ENCODE data around the gene ING1.
"Not testable (repeated sequence)": the region's sequence is repeated elsewhere in the genome, so short reads cannot be mapped to it uniquely, and the experiment has no call there.

The ING1 gene

GRCh38 chr13:110716247-110716515 is 2.7 kb downstream of the ING1 start:
- ATAC-seq (no peak), DNase-seq (no peak)
- H3K36me3 Mint-ChIP-seq (ENCODE audit: low read depth): peaks cover 22% of the 10 kb centered on the region
- H3K9me3 Mint-ChIP-seq: no peaks in the 10 kb centered on the region
- H3K27me3 Mint-ChIP-seq: peaks cover 3% of the 10 kb centered on the region
- H3K27ac Mint-ChIP-seq: peak overlapping the region; percentile 95
- H3K4me1 Mint-ChIP-seq: peaks cover 45% of the 10 kb centered on the region
- H3K4me3 Mint-ChIP-seq: peak overlapping the region; percentile 96

GRCh38 chr13:110719036-110719710 is 5.7 kb downstream of the ING1 start:
- H3K27me3 Mint-ChIP-seq: no peaks in the 10 kb centered on the region
- no peak for ATAC-seq
- H3K36me3 Mint-ChIP-seq (ENCODE audit: low read depth): peaks cover 23% of the 10 kb centered on the region
- no peak overlapping the region for H3K4me3 Mint-ChIP-seq
- no peak for DNase-seq
- no peak overlapping the region for H3K27ac Mint-ChIP-seq
- peaks cover 42% of the 10 kb centered on the region for H3K4me1 Mint-ChIP-seq
- H3K9me3 Mint-ChIP-seq: no peaks in the 10 kb centered on the region

DNA sequence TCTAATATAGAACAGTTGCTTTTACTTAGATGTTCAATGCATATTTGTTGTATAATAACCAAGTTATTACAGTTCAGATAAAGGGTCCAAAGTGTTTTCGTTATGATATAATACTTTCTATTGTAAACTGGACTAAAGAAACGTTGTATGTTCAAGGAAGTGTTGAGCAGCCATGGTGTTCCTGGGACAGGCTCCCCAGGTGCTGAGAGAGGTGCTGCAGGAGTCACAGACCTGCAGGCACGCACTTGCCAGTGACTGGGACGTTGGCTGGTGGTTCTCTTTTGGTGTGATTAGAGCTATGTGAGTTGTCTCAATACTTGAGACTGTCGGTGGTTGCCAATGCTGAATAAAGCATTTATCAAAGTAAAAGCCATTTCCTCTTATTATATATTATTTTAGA is 9.5 kb downstream of the ING1 start:
- Mint-ChIP-seq H3K4me3 (no peak overlapping the region), H3K36me3 (ENCODE audit: low read depth) (peaks cover 19% of the 10 kb centered on the region), H3K4me1 (peaks cover 41% of the 10 kb centered on the region), H3K9me3 (no peaks in the 10 kb centered on the region), H3K27ac (no peak overlapping the region), H3K27me3 (no peaks in the 10 kb centered on the region)
- ATAC-seq (no peak), DNase-seq (no peak)

DNA sequence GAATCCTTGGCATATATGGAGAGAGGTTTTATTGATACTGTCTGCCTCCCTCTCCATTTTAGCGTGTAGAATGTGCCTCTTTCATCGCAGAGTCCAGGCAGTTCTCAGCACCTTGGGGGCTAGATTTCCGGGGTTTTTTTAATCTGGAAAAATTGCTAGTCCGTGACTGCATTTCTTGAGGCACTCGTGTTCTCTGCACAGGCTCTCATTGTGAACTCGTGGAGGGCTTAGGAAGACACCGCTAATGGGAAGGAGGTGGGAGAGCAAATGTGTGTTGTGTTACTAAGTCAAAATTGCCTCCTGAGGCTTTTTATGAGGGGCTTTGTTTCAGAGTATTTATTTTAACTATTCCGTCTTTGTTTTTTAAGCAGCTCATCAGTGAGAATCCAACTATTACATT is 10.1 kb downstream of the ING1 start:
- Mint-ChIP-seq H3K9me3 (no peaks in the 10 kb centered on the region), H3K27me3 (no peaks in the 10 kb centered on the region), H3K27ac (no peak overlapping the region), H3K4me1 (peaks cover 40% of the 10 kb centered on the region), H3K4me3 (no peak overlapping the region), H3K36me3 (ENCODE audit: low read depth) (peaks cover 19% of the 10 kb centered on the region)
- ATAC-seq (no peak), DNase-seq (no peak)

DNA sequence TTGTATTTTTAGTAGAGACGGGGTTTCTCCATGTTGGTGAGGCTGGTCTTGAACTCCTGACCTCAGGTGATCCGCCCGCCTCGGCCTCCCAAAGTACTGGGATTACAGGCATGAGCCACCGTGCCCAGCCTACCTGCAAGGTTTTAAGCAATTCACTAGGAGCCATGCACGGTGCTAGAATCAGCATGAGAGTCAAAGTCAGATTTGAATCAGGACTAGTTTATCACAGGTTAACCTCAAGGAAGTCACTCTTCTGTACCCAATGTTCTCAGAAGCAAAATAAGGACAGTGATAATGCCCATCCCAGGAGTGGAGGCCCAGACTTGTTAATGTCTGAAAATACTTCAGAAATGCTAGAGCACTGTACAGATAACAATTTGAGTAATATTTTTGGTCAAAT is 12.7 kb downstream of the ING1 start:
- not testable (repeated sequence) for H3K27me3 Mint-ChIP-seq; DNase-seq; H3K36me3 Mint-ChIP-seq (ENCODE audit: low read depth); H3K9me3 Mint-ChIP-seq
- ATAC-seq: peak; percentile 55
- Mint-ChIP-seq H3K4me1 (peaks cover 29% of the 10 kb centered on the region), H3K4me3 (peak overlapping the region; percentile 48), H3K27ac (peak overlapping the region; percentile 81)

DNA sequence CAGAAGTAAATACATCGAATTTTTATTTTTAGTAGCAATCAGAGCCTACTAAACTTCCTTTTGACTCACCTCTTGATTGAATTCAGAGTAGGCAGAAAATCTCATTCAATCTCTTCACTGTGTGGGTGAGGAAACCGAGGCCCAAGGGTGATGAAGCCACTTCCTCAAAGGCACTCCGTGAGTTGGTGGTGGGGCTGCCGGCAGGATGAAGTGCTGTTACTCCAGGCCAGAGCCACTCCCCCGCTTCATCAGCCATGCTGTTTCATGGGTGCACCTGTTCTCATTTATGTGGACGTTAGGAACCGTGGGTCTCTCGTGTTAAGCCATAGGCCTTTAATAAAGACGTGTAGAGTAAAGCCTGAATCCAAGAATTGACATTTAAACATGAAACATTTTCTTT is 13.2 kb downstream of the ING1 start:
- Mint-ChIP-seq H3K27ac (peak overlapping the region; percentile 81), H3K4me3 (peak overlapping the region; percentile 48), H3K27me3 (no peaks in the 10 kb centered on the region), H3K36me3 (ENCODE audit: low read depth) (peaks cover 4% of the 10 kb centered on the region), H3K9me3 (no peaks in the 10 kb centered on the region), H3K4me1 (peaks cover 27% of the 10 kb centered on the region)
- DNase-seq (peak; percentile 62), ATAC-seq (peak; percentile 97)

- H3K9me3 Mint-ChIP-seq: peaks cover 4% of the 10 kb centered on the region
- DNase-seq (no peak), ATAC-seq (no peak)
- no peak overlapping the region for H3K27ac Mint-ChIP-seq
- H3K36me3 Mint-ChIP-seq (ENCODE audit: low read depth): peaks cover 2% of the 10 kb centered on the region
- peaks cover 18% of the 10 kb centered on the region for H3K4me1 Mint-ChIP-seq
- no peak overlapping the region for H3K4me3 Mint-ChIP-seq
- no peaks in the 10 kb centered on the region for H3K27me3 Mint-ChIP-seq
Measured at GRCh38 chr13:110731072-110731471, 17.6 kb downstream of the ING1 start.

DNA sequence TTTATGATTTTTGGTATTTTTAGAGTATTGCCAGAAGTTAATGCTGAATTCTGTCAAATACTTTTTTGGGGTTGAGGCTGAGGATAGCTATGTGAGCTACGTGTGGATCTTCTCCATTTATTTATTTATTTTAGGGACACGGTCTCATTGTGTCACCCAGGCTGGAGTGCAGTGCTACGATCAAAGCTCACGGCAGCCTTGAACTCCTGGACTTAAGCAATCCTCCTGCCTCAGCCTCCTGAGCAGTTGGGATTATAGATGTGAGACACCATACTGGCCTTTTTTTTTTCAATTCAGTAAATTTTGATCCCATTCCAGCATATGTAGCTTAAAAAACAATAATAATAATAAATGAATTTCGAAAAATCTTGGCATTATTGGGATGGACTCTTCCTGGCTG is 21.1 kb downstream of the ING1 start:
- Mint-ChIP-seq H3K9me3 (peaks cover 4% of the 10 kb centered on the region), H3K4me3 (no peak overlapping the region)

GRCh38 chr13:110737555-110737954 is 24.1 kb downstream of the ING1 start:
- ATAC-seq: no peak
- H3K4me3 Mint-ChIP-seq: no peak overlapping the region

More for the DNA sequence above, 21.1 kb downstream of the ING1 start:
- ATAC-seq (no peak), DNase-seq (no peak)
- H3K27me3 Mint-ChIP-seq: no peaks in the 10 kb centered on the region
- H3K36me3 Mint-ChIP-seq (ENCODE audit: low read depth): peaks cover 2% of the 10 kb centered on the region
- H3K4me1 Mint-ChIP-seq: peaks cover 2% of the 10 kb centered on the region
- no peak overlapping the region for H3K27ac Mint-ChIP-seq

GRCh38 chr13:110743687-110744086 is 30.2 kb downstream of the ING1 start:
- ATAC-seq: no peak

More at GRCh38 chr13:110737555-110737954, 24.1 kb downstream of the ING1 start:
- Mint-ChIP-seq H3K4me1 (peaks cover 2% of the 10 kb centered on the region), H3K27me3 (no peaks in the 10 kb centered on the region), H3K36me3 (ENCODE audit: low read depth) (peaks cover 2% of the 10 kb centered on the region), H3K9me3 (peaks cover 6% of the 10 kb centered on the region), H3K27ac (no peak overlapping the region)
- DNase-seq: no peak

DNA sequence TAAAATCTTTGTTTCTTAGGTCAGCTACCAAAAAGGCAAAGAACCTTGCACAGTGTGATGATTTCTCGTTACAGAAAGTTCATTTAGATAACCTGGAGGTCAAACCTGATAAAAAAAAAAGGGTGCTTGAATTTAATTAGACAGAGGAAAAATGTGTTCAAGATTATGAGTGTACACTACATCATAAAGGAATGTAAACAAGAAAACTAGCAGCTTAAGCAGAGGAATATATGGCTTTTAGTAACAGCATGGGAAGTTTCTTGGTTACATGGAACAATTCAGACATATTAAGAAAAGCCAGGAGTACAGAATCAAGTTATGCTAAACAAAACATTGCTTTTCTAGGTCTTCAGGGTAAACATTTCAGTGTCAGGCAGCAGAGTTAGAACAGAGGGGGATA is 32.9 kb downstream of the ING1 start:
- no peaks in the 10 kb centered on the region for H3K27me3 Mint-ChIP-seq
- peaks cover 9% of the 10 kb centered on the region for H3K36me3 Mint-ChIP-seq (ENCODE audit: low read depth)
- H3K27ac Mint-ChIP-seq: no peak overlapping the region
- DNase-seq (no peak), ATAC-seq (no peak)
- H3K4me3 Mint-ChIP-seq: no peak overlapping the region
- H3K9me3 Mint-ChIP-seq: peaks cover 19% of the 10 kb centered on the region
- H3K4me1 Mint-ChIP-seq: no peaks in the 10 kb centered on the region

More at GRCh38 chr13:110743687-110744086, 30.2 kb downstream of the ING1 start:
- no peak overlapping the region for H3K27ac Mint-ChIP-seq
- no peaks in the 10 kb centered on the region for H3K27me3 Mint-ChIP-seq
- no peaks in the 10 kb centered on the region for H3K4me1 Mint-ChIP-seq
- DNase-seq: no peak
- H3K4me3 Mint-ChIP-seq: no peak overlapping the region
- H3K9me3 Mint-ChIP-seq: peaks cover 17% of the 10 kb centered on the region
- peaks cover 7% of the 10 kb centered on the region for H3K36me3 Mint-ChIP-seq (ENCODE audit: low read depth)

DNA sequence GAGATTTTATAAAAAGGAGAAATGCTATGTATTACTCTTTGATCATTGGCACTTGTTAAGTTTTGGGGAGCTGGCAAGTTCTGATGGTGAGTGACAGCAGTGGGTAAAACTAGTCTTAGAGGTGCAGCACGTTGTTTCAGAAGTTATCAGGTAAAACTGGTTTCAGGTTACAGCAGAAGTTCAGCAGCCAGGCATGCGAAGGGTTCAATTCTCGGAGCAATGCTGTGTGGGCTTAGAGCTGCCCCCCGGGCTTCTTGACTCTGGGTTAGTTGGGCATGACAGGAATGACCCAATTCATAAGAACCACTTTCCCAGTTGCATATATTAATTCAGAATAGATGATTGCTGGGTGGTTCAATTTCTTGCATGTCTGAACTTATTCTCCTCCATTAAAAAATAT is 34.8 kb downstream of the ING1 start:
- peaks cover 12% of the 10 kb centered on the region for H3K9me3 Mint-ChIP-seq
- ATAC-seq (no peak), DNase-seq (no peak)
- no peaks in the 10 kb centered on the region for H3K27me3 Mint-ChIP-seq
- H3K36me3 Mint-ChIP-seq (ENCODE audit: low read depth): peaks cover 9% of the 10 kb centered on the region
- H3K4me1 Mint-ChIP-seq: no peaks in the 10 kb centered on the region
- H3K27ac Mint-ChIP-seq: no peak overlapping the region
- H3K4me3 Mint-ChIP-seq: no peak overlapping the region

DNA sequence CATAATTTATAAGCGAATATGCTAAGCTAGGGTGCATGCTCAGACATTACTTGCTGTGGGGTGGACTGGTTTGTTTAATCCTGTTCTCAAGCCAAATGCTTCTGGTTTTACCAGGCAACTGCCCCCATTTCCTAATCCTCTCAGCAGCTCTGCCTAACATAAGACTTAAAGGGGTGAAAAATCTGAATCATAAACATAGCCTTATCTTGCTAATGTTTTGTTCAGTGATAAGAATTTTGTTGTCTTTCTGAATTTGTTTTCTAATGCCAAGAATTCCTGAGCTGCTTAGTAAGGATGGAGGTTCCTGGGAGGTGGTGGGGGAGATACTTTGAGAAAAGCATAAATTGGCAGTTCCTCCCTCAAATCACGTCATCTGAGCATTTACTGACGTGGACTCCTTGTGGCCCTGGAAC is 42.7 kb downstream of the ING1 start:
- no peak overlapping the region for H3K4me3 Mint-ChIP-seq
- DNase-seq (no peak), ATAC-seq (no peak)
- no peaks in the 10 kb centered on the region for H3K4me1 Mint-ChIP-seq
- no peaks in the 10 kb centered on the region for H3K9me3 Mint-ChIP-seq
- H3K27me3 Mint-ChIP-seq: peaks cover 3% of the 10 kb centered on the region
- no peak overlapping the region for H3K27ac Mint-ChIP-seq
- no peaks in the 10 kb centered on the region for H3K36me3 Mint-ChIP-seq (ENCODE audit: low read depth)

DNA sequence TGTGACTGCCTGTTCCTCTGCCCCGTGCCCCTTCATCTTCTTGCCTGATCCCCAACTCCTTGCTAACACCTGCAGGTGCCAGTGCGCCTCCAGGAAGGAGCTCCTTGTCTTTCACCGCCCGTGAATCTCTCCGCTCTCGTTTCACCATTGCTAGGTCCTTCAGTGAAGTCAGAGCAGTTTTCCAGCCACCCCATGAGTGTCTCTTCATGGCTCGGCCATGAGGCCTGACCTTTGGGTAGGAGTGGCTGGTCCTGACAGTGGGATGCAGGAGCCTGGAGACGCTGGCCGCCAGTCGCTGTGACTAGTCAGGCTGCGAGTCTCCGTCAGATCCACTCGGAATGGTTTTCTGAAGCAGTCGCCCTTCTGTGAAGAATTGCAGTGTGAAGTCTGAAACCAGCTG is 43.8 kb downstream of the ING1 start:
- no peaks in the 10 kb centered on the region for H3K36me3 Mint-ChIP-seq (ENCODE audit: low read depth)

GRCh38 chr13:110758195-110758805 is 44.8 kb downstream of the ING1 start:
- H3K4me1 Mint-ChIP-seq: no peaks in the 10 kb centered on the region
- ATAC-seq (no peak), DNase-seq (no peak)
- H3K9me3 Mint-ChIP-seq: peaks cover 4% of the 10 kb centered on the region
- H3K4me3 Mint-ChIP-seq: no peak overlapping the region
- H3K27me3 Mint-ChIP-seq: peaks cover 5% of the 10 kb centered on the region
- H3K36me3 Mint-ChIP-seq (ENCODE audit: low read depth): no peaks in the 10 kb centered on the region
- no peak overlapping the region for H3K27ac Mint-ChIP-seq

More for the DNA sequence above, 43.8 kb downstream of the ING1 start:
- ATAC-seq (no peak), DNase-seq (no peak)
- Mint-ChIP-seq H3K4me3 (no peak overlapping the region), H3K4me1 (no peaks in the 10 kb centered on the region), H3K27ac (no peak overlapping the region), H3K27me3 (peaks cover 3% of the 10 kb centered on the region), H3K9me3 (no peaks in the 10 kb centered on the region)
